H1 (cell line): ENCODE data around the gene CDX2. TPM values are rescaled to one million over a fixed set of nuclear protein-coding genes. Genes with fewer than 3 reads are reported as not detected.

Experiments
- CBX5 ChIP-seq: fragments of 300-800, 300-1000 bp; sonication (generic); IDR thresholded peaks from 2 replicates; pipeline ENCODE4 v1.7.1; 2016; ENCODE audit warnings: antibody characterized with exemption, low read length, low read depth
- CHD1 ChIP-seq: IDR thresholded peaks from 2 replicates; pipeline ENCODE4 v1.6.1; 2012; ENCODE audit warnings: low read depth, low read length, improper control_type of control experiment
- HDAC2 ChIP-seq, 2 experiments: fragments of 300-600 bp in 1 of 2; sonication (generic) in 1 of 2; IDR thresholded peaks; 2 replicates each; pipeline ENCODE4 v1.6.1; 2011 to 2012; ENCODE audit warnings: low read depth in 2 of 2, low read length in 2 of 2, mild to moderate bottlenecking in 2 of 2, moderate library complexity in 2 of 2, borderline replicate concordance in 1 of 2, inconsistent platforms in 1 of 2
- POLR2A ChIP-seq, 2 experiments: IDR thresholded peaks; 1 replicate in 1 of 2; 2 replicates in 1 of 2; pipeline ENCODE4 v1.6.1; 2011; ENCODE audit warnings: low read depth in 2 of 2, low read length in 2 of 2, mild to moderate bottlenecking in 2 of 2; ENCODE audit errors: control extremely low read depth in 1 of 2
- POU5F1 ChIP-seq: IDR thresholded peaks from 2 replicates; pipeline ENCODE4 v1.6.1; 2011; ENCODE audit warnings: low read depth, mild to moderate bottlenecking, low read length, moderate library complexity
- SRF ChIP-seq: IDR thresholded peaks from 2 replicates; pipeline ENCODE4 v1.6.1; 2011; ENCODE audit warnings: mild to moderate bottlenecking, low read depth, low read length, moderate library complexity
- TAF1 ChIP-seq: IDR thresholded peaks from 2 replicates; pipeline ENCODE4 v1.6.1; 2011; ENCODE audit warnings: mild to moderate bottlenecking, low read depth, low read length
- ZNF274 ChIP-seq: IDR thresholded peaks from 2 replicates; pipeline ENCODE4 v1.7.0; 2012; ENCODE audit warnings: low read length, borderline replicate concordance; ENCODE audit errors: extremely low read depth
- polyA plus RNA-seq, 7 experiments: library from polyadenylated mRNA; depleted of rRNA in 3 of 7; stranded (reverse) in 5 of 7; unstranded in 2 of 7; fragments of >200 nt in 5 of 7; fragments of 200-250 nt in 2 of 7; gene quantifications; 1 replicate in 5 of 7; 2 replicates in 1 of 7; 4 replicates in 1 of 7; pipeline versions ENCODE4 v1.2.1 to v1.2.3, GENCODE V29; 2011 to 2013; ENCODE audit warnings: missing spikeins in 2 of 7, mixed read lengths in 2 of 7
- total RNA-seq: library from RNA; stranded (reverse); fragmentation: NEBNext Ultra II Directional; extraction: Animal tissue kit (Norgen Biotek cat#: 25700); gene quantifications from 2 replicates; pipeline ENCODE4 v1.2.1, GENCODE V29; 2021
- TF ChIP-seq, protein P1 (sequence below): fragments of 300-600 bp; sonication (generic); IDR thresholded peaks from 2 replicates; pipeline ENCODE4 v1.7.1; 2012; ENCODE audit warnings: low read length, moderate library complexity, mild to moderate bottlenecking, inconsistent platforms; ENCODE audit not compliant: insufficient replicate concordance
- TF ChIP-seq, protein P2 (sequence below): IDR thresholded peaks from 2 replicates; pipeline ENCODE4 v1.6.1; 2012; ENCODE audit warnings: inconsistent platforms

Gene CDX2
- total and polyA plus RNA-seq, 2 of the 8 experiments (the other 6 are each of a cell fraction or from before 2014, with no cell fraction given) = 0.09 TPM; not detected in 1

DNA sequence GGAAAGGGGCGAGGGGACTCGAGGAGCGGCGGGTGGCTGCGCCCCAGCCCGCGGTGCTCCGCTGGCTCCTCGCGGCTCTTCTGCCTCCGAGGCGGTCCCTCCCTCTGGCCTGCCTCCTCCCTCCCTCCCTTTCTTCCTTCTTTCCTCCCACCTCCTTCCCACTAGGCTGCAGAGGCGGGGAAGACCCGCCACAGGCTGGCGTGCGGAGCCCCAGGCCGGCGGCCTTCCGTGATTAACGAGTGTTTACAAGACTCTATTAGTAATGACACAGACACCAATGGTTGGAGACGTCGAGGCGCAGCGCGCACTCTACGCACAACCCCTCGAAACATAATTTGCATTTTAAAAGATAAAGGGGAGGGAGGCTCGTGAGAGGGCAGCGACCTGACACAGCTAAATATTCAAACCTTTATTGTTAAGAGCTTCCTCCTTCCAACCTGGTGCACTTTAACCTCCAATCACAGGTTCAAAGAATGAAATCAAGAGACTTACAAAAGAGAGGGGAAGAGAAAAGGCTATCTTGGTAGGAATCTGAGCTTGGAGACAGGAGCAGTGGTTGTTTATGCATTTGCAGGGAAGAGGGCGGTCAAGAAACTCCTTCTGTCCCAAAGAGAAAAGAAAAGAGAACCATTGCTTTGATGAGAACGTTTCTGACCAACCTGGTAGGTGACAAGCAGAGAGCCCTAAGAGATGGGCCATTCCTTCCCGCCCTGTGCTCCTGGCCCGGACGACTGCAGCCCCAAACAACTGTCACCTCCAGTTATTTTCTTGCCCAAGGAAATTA, at the start of gene CDX2 (continued):
- TF ChIP-seq, protein P1, sequence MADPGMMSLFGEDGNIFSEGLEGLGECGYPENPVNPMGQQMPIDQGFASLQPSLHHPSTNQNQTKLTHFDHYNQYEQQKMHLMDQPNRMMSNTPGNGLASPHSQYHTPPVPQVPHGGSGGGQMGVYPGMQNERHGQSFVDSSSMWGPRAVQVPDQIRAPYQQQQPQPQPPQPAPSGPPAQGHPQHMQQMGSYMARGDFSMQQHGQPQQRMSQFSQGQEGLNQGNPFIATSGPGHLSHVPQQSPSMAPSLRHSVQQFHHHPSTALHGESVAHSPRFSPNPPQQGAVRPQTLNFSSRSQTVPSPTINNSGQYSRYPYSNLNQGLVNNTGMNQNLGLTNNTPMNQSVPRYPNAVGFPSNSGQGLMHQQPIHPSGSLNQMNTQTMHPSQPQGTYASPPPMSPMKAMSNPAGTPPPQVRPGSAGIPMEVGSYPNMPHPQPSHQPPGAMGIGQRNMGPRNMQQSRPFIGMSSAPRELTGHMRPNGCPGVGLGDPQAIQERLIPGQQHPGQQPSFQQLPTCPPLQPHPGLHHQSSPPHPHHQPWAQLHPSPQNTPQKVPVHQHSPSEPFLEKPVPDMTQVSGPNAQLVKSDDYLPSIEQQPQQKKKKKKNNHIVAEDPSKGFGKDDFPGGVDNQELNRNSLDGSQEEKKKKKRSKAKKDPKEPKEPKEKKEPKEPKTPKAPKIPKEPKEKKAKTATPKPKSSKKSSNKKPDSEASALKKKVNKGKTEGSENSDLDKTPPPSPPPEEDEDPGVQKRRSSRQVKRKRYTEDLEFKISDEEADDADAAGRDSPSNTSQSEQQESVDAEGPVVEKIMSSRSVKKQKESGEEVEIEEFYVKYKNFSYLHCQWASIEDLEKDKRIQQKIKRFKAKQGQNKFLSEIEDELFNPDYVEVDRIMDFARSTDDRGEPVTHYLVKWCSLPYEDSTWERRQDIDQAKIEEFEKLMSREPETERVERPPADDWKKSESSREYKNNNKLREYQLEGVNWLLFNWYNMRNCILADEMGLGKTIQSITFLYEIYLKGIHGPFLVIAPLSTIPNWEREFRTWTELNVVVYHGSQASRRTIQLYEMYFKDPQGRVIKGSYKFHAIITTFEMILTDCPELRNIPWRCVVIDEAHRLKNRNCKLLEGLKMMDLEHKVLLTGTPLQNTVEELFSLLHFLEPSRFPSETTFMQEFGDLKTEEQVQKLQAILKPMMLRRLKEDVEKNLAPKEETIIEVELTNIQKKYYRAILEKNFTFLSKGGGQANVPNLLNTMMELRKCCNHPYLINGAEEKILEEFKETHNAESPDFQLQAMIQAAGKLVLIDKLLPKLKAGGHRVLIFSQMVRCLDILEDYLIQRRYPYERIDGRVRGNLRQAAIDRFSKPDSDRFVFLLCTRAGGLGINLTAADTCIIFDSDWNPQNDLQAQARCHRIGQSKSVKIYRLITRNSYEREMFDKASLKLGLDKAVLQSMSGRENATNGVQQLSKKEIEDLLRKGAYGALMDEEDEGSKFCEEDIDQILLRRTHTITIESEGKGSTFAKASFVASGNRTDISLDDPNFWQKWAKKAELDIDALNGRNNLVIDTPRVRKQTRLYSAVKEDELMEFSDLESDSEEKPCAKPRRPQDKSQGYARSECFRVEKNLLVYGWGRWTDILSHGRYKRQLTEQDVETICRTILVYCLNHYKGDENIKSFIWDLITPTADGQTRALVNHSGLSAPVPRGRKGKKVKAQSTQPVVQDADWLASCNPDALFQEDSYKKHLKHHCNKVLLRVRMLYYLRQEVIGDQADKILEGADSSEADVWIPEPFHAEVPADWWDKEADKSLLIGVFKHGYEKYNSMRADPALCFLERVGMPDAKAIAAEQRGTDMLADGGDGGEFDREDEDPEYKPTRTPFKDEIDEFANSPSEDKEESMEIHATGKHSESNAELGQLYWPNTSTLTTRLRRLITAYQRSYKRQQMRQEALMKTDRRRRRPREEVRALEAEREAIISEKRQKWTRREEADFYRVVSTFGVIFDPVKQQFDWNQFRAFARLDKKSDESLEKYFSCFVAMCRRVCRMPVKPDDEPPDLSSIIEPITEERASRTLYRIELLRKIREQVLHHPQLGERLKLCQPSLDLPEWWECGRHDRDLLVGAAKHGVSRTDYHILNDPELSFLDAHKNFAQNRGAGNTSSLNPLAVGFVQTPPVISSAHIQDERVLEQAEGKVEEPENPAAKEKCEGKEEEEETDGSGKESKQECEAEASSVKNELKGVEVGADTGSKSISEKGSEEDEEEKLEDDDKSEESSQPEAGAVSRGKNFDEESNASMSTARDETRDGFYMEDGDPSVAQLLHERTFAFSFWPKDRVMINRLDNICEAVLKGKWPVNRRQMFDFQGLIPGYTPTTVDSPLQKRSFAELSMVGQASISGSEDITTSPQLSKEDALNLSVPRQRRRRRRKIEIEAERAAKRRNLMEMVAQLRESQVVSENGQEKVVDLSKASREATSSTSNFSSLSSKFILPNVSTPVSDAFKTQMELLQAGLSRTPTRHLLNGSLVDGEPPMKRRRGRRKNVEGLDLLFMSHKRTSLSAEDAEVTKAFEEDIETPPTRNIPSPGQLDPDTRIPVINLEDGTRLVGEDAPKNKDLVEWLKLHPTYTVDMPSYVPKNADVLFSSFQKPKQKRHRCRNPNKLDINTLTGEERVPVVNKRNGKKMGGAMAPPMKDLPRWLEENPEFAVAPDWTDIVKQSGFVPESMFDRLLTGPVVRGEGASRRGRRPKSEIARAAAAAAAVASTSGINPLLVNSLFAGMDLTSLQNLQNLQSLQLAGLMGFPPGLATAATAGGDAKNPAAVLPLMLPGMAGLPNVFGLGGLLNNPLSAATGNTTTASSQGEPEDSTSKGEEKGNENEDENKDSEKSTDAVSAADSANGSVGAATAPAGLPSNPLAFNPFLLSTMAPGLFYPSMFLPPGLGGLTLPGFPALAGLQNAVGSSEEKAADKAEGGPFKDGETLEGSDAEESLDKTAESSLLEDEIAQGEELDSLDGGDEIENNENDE = no peak
- TF ChIP-seq POLR2A (IDR thresholded peaks at IDR 0.05; ENCODE audit: control extremely low read depth in 1 of 2, low read depth in 2 of 2, low read length in 2 of 2) (no peak), CBX5 (no peak), CHD1 (no peak), HDAC2 (IDR thresholded peaks at IDR 0.05; ENCODE audit: borderline replicate concordance in 1 of 2, low read depth in 2 of 2, low read length in 2 of 2) (0 out of 4 replicates have a peak, but pooled peaks of 1 of the 2 experiments have one; percentile 40), POU5F1 (no peak), ZNF274 (no peak), SRF (no peak), TAF1 (no peak)
- TF ChIP-seq, protein P2, sequence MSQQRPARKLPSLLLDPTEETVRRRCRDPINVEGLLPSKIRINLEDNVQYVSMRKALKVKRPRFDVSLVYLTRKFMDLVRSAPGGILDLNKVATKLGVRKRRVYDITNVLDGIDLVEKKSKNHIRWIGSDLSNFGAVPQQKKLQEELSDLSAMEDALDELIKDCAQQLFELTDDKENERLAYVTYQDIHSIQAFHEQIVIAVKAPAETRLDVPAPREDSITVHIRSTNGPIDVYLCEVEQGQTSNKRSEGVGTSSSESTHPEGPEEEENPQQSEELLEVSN = no peak; the same call in none of the 2 replicates
